ENCODE measurements around the gene ENOX1.
A peak's percentile ranks its signal among the peaks of the same experiment; 100 is the strongest.

Gene ENOX1

DNA sequence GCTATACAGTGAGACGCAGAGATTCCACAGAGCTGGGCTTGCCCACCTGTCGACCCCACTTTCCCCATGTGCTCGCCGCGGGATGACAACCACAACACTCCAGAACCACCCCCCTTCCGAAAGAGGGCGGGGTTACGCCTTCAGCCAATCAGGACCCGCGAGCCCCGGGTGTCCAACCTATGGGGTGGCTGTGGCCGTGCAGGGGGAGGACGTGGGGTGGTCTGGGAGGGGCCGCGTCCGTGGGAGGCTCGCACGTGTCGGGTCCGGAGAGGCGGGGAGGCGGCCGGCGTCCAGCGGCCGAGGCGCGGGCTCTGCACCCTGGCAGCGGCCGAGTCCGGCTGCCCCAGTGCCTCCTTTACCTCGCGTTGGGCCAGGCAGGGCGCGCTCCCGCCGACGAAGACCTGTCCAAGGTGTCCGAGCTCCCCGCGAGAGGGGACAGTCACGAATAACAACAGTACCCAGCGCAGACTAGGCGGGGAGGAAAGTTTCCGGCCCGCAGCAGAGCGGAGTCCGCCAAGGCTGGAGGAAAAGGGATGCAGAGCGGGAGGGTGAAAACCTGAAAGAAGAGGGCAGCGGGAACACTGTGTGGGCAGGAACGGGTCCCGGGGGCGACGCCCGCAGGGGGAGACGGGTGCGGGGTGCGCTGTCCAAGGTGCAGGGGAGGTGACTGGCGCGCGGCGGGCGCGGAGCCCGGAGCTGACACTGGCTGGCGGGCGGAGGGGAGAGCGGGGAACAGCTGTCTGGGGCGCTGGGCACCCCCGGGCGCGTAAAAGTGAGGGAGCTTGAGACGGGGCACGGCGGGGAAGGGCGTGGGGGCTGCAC is 911 bp downstream of the ENOX1 start (continued):
- TF ChIP-seq ZNF302 (tag by site-specific recombination; IDR thresholded peaks at IDR 0.05; ENCODE audit: low read depth) (no peak), ZXDB (tag by site-specific recombination; IDR thresholded peaks at IDR 0.05) (peak; percentile 42; the same call in 1 of the 2 replicates), ZNF335 (tag by site-specific recombination; conservative IDR thresholded peaks at IDR 0.05) (peak; percentile 61), ZFHX2 (tag by site-specific recombination; conservative IDR thresholded peaks at IDR 0.05) (peak; percentile 88), GLIS2 (tag by site-specific recombination; IDR thresholded peaks at IDR 0.05) (peak; percentile 100), ZNF354C (tag by site-specific recombination; IDR thresholded peaks at IDR 0.05; ENCODE audit: borderline replicate concordance, low read depth) (no peak), GLIS1 (tag by site-specific recombination; IDR thresholded peaks at IDR 0.05) (peak; percentile 91), ZNF76 (tag by site-specific recombination; IDR thresholded peaks at IDR 0.05; ENCODE audit: borderline replicate concordance, low read depth) (peak; percentile 49; the same call in 1 of the 2 replicates), ZNF48 (tag by site-specific recombination; IDR thresholded peaks at IDR 0.05) (no peak), GLI2 (tag by site-specific recombination; IDR thresholded peaks at IDR 0.05; ENCODE audit: borderline replicate concordance, low read depth) (no peak), ZNF202 (tag by site-specific recombination; IDR thresholded peaks at IDR 0.05; ENCODE audit: borderline replicate concordance) (0 out of 2 replicates have a peak, but pooled peaks have one; percentile 6), SP2 (tag by site-specific recombination; IDR thresholded peaks at IDR 0.05) (peak; percentile 95), ZNF670 (tag by site-specific recombination; IDR thresholded peaks at IDR 0.05; ENCODE audit: low read depth) (no peak), EGR2 (tag by site-specific recombination; IDR thresholded peaks at IDR 0.05; ENCODE audit: low read depth) (peak; percentile 79), ZNF629 (tag by site-specific recombination; IDR thresholded peaks at IDR 0.05) (0 out of 2 replicates have a peak, but pooled peaks have one; percentile 10), SP7 (tag by site-specific recombination; IDR thresholded peaks at IDR 0.05) (peak; percentile 20; the same call in 1 of the 2 replicates), ZNF394 (tag by site-specific recombination; IDR thresholded peaks at IDR 0.05; ENCODE audit: borderline replicate concordance) (no peak), IKZF3 (tag by site-specific recombination; IDR thresholded peaks at IDR 0.05) (no peak), ZNF558 (tag by site-specific recombination; IDR thresholded peaks at IDR 0.05) (no peak), SCRT2 (tag by site-specific recombination; IDR thresholded peaks at IDR 0.05) (peak; percentile 90)
- TF ChIP-seq, protein P1, sequence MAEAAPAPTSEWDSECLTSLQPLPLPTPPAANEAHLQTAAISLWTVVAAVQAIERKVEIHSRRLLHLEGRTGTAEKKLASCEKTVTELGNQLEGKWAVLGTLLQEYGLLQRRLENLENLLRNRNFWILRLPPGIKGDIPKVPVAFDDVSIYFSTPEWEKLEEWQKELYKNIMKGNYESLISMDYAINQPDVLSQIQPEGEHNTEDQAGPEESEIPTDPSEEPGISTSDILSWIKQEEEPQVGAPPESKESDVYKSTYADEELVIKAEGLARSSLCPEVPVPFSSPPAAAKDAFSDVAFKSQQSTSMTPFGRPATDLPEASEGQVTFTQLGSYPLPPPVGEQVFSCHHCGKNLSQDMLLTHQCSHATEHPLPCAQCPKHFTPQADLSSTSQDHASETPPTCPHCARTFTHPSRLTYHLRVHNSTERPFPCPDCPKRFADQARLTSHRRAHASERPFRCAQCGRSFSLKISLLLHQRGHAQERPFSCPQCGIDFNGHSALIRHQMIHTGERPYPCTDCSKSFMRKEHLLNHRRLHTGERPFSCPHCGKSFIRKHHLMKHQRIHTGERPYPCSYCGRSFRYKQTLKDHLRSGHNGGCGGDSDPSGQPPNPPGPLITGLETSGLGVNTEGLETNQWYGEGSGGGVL (tag by site-specific recombination; IDR thresholded peaks at IDR 0.05) = peak; percentile 73
- TF ChIP-seq, protein P2, sequence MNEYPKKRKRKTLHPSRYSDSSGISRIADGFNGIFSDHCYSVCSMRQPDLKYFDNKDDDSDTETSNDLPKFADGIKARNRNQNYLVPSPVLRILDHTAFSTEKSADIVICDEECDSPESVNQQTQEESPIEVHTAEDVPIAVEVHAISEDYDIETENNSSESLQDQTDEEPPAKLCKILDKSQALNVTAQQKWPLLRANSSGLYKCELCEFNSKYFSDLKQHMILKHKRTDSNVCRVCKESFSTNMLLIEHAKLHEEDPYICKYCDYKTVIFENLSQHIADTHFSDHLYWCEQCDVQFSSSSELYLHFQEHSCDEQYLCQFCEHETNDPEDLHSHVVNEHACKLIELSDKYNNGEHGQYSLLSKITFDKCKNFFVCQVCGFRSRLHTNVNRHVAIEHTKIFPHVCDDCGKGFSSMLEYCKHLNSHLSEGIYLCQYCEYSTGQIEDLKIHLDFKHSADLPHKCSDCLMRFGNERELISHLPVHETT (tag by site-specific recombination; IDR thresholded peaks at IDR 0.05) = no peak
- TF ChIP-seq, protein P3, sequence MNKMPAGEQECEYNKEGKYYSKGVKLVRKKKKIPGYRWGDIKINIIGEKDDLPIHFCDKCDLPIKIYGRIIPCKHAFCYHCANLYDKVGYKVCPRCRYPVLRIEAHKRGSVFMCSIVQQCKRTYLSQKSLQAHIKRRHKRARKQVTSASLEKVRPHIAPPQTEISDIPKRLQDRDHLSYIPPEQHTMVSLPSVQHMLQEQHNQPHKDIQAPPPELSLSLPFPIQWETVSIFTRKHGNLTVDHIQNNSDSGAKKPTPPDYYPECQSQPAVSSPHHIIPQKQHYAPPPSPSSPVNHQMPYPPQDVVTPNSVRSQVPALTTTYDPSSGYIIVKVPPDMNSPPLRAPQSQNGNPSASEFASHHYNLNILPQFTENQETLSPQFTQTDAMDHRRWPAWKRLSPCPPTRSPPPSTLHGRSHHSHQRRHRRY (tag by site-specific recombination; IDR thresholded peaks at IDR 0.05) = no peak
- TF ChIP-seq, protein P4, sequence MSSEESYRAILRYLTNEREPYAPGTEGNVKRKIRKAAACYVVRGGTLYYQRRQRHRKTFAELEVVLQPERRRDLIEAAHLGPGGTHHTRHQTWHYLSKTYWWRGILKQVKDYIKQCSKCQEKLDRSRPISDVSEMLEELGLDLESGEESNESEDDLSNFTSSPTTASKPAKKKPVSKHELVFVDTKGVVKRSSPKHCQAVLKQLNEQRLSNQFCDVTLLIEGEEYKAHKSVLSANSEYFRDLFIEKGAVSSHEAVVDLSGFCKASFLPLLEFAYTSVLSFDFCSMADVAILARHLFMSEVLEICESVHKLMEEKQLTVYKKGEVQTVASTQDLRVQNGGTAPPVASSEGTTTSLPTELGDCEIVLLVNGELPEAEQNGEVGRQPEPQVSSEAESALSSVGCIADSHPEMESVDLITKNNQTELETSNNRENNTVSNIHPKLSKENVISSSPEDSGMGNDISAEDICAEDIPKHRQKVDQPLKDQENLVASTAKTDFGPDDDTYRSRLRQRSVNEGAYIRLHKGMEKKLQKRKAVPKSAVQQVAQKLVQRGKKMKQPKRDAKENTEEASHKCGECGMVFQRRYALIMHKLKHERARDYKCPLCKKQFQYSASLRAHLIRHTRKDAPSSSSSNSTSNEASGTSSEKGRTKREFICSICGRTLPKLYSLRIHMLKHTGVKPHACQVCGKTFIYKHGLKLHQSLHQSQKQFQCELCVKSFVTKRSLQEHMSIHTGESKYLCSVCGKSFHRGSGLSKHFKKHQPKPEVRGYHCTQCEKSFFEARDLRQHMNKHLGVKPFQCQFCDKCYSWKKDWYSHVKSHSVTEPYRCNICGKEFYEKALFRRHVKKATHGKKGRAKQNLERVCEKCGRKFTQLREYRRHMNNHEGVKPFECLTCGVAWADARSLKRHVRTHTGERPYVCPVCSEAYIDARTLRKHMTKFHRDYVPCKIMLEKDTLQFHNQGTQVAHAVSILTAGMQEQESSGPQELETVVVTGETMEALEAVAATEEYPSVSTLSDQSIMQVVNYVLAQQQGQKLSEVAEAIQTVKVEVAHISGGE (tag by site-specific recombination; conservative IDR thresholded peaks at IDR 0.05; ENCODE audit: low read depth) = no peak; the same call in 1 of the 2 replicates
- TF ChIP-seq, protein P5, sequence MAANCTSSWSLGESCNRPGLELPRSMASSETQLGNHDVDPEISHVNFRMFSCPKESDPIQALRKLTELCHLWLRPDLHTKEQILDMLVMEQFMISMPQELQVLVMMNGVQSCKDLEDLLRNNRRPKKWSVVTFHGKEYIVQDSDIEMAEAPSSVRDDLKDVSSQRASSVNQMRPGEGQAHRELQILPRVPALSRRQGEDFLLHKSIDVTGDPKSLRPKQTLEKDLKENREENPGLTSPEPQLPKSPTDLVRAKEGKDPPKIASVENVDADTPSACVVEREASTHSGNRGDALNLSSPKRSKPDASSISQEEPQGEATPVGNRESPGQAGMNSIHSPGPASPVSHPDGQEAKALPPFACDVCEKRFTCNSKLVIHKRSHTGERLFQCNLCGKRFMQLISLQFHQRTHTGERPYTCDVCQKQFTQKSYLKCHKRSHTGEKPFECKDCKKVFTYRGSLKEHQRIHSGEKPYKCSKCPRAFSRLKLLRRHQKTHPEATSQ (tag by site-specific recombination; IDR thresholded peaks at IDR 0.05) = peak; percentile 11; the same call in 1 of the 2 replicates
- TF ChIP-seq, protein P6, sequence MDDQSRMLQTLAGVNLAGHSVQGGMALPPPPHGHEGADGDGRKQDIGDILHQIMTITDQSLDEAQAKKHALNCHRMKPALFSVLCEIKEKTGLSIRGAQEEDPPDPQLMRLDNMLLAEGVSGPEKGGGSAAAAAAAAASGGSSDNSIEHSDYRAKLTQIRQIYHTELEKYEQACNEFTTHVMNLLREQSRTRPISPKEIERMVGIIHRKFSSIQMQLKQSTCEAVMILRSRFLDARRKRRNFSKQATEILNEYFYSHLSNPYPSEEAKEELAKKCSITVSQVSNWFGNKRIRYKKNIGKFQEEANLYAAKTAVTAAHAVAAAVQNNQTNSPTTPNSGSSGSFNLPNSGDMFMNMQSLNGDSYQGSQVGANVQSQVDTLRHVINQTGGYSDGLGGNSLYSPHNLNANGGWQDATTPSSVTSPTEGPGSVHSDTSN (CRISPR knock-in tag; IDR thresholded peaks at IDR 0.05) = no peak

Data from HEK293 (cell line).